ENCODE measurements around the gene MASP1. TPM values are rescaled to one million over a fixed set of nuclear protein-coding genes. Genes with fewer than 3 reads are reported as not detected.
A peak's percentile ranks its signal among the peaks of the same experiment; 100 is the strongest.

The MASP1 gene
- total RNA-seq, 2 experiments from 2014 or later, result not detected

- POLR2A ChIA-PET, result interaction anchor here (0.5 to 1.2 kb wide), 4 partner anchors 10 to 391 kb away, joined by 3 to 4 read pairs (median 4); no protein-coding TSS in a partner anchor
- no peak overlapping the region; the same call in 1 of the 2 replicates for H2AFZ ChIP-seq (ENCODE audit: low read length)
- no TSS peak for BruUV-seq (replicated peaks)
These were observed 27.5 kb upstream of the MASP1 start for GRCh38 chr3:187318819-187319616.

GRCh38 chr3:187315872-187316271 is 24.3 kb upstream of the MASP1 start:
- POLR2A ChIA-PET, result no interaction called here
- Histone ChIP-seq H3K36me3 (ENCODE audit: insufficient read depth, low read length) (no peaks in the 10 kb centered on the region), H2AFZ (ENCODE audit: low read length) (no peak overlapping the region), H3K9me3 (ENCODE audit: low read length) (no peaks in the 10 kb centered on the region), H3K4me3 (ENCODE audit: low read depth, low read length, poor library complexity, severe bottlenecking) (no peak overlapping the region), H3K4me2 (ENCODE audit: low read length) (no peak overlapping the region), H3K9me2 (ENCODE audit: insufficient read depth, low read length) (no peaks in the 10 kb centered on the region), H4K20me1 (ENCODE audit: insufficient read depth, low read length) (no peaks in the 10 kb centered on the region), H3K27ac (ENCODE audit: low read depth, low read length, poor library complexity, severe bottlenecking) (no peak overlapping the region), H3K4me1 (ENCODE audit: insufficient read depth, low read length, poor library complexity, severe bottlenecking) (no peaks in the 10 kb centered on the region), H3K79me2 (ENCODE audit: insufficient read depth, low read depth, low read length) (no peaks in the 10 kb centered on the region)
- TF ChIP-seq EZH2phosphoT487 (IDR thresholded peaks at IDR 0.05; ENCODE audit: borderline replicate concordance, low read depth, low read length), result no peak
- TF ChIP-seq CTCF (conservative IDR thresholded peaks at IDR 0.05; ENCODE audit: low read length), result no peak
- intact Hi-C loops (cut with micrococcal nuclease; ENCODE audit: unreplicated experiment), result no loop called here
- no TSS peak for BruUV-seq (replicated peaks)
- DNase-seq (ENCODE audit: low spot score), result no peak
- CTCF ChIA-PET (ENCODE audit: unreplicated experiment), result no interaction called here

More at GRCh38 chr3:187318819-187319616, 27.5 kb upstream of the MASP1 start:
- H3K9me2 ChIP-seq (ENCODE audit: insufficient read depth, low read length), result no peaks in the 10 kb centered on the region
- CTCF ChIA-PET (ENCODE audit: unreplicated experiment), result interaction anchor here (0.6 to 1.5 kb wide), 4 partner anchors 98 to 383 kb away, joined by 3 to 18 read pairs (median 3); partner anchors contain the start of gene RTP2
- peak; percentile 69 for DNase-seq (ENCODE audit: low spot score)
- no peak overlapping the region for H3K4me2 ChIP-seq (ENCODE audit: low read length)
- H3K4me3 ChIP-seq (ENCODE audit: low read depth, low read length, poor library complexity, severe bottlenecking), result no peak overlapping the region
- no peaks in the 10 kb centered on the region for H4K20me1 ChIP-seq (ENCODE audit: insufficient read depth, low read length)
- H3K9me3 ChIP-seq (ENCODE audit: low read length), result no peaks in the 10 kb centered on the region
- TF ChIP-seq CTCF (conservative IDR thresholded peaks at IDR 0.05; ENCODE audit: low read length) (peak; percentile 90), EZH2phosphoT487 (IDR thresholded peaks at IDR 0.05; ENCODE audit: borderline replicate concordance, low read depth, low read length) (no peak)
- no peaks in the 10 kb centered on the region for H3K79me2 ChIP-seq (ENCODE audit: insufficient read depth, low read depth, low read length)
- no peaks in the 10 kb centered on the region for H3K36me3 ChIP-seq (ENCODE audit: insufficient read depth, low read length)
- no peaks in the 10 kb centered on the region for H3K4me1 ChIP-seq (ENCODE audit: insufficient read depth, low read length, poor library complexity, severe bottlenecking)
- H3K27ac ChIP-seq (ENCODE audit: low read depth, low read length, poor library complexity, severe bottlenecking), result no peak overlapping the region
- intact Hi-C loops (cut with micrococcal nuclease; ENCODE audit: unreplicated experiment), result loop anchor here (1.0 kb wide), 3 partner anchors 99 to 395 kb away; no protein-coding TSS in a partner anchor

GRCh38 chr3:187314176-187314575 is 22.6 kb upstream of the MASP1 start:
- Histone ChIP-seq H3K4me1 (ENCODE audit: insufficient read depth, low read length, poor library complexity, severe bottlenecking) (no peaks in the 10 kb centered on the region), H3K9me3 (ENCODE audit: low read length) (no peaks in the 10 kb centered on the region), H3K9me2 (ENCODE audit: insufficient read depth, low read length) (no peaks in the 10 kb centered on the region), H3K27ac (ENCODE audit: low read depth, low read length, poor library complexity, severe bottlenecking) (no peak overlapping the region), H3K79me2 (ENCODE audit: insufficient read depth, low read depth, low read length) (no peaks in the 10 kb centered on the region), H3K4me2 (ENCODE audit: low read length) (no peak overlapping the region), H4K20me1 (ENCODE audit: insufficient read depth, low read length) (no peaks in the 10 kb centered on the region), H3K36me3 (ENCODE audit: insufficient read depth, low read length) (no peaks in the 10 kb centered on the region), H3K4me3 (ENCODE audit: low read depth, low read length, poor library complexity, severe bottlenecking) (no peak overlapping the region), H2AFZ (ENCODE audit: low read length) (no peak overlapping the region)
- DNase-seq (ENCODE audit: low spot score), result no peak
- BruUV-seq (replicated peaks), result no TSS peak
- ChIA-PET CTCF (ENCODE audit: unreplicated experiment) (no interaction called here), POLR2A (no interaction called here)
- intact Hi-C loops (cut with micrococcal nuclease; ENCODE audit: unreplicated experiment), result no loop called here
- TF ChIP-seq CTCF (conservative IDR thresholded peaks at IDR 0.05; ENCODE audit: low read length) (no peak), EZH2phosphoT487 (IDR thresholded peaks at IDR 0.05; ENCODE audit: borderline replicate concordance, low read depth, low read length) (no peak)

Data from OCI-LY7 (cell line).